ENCODE measurements around the gene ADARB2. TPM values are rescaled to one million over a fixed set of nuclear protein-coding genes. Genes with fewer than 3 reads are reported as not detected.
A peak's percentile ranks its signal among the peaks of the same experiment; 100 is the strongest.

The ADARB2 gene
- polyA plus RNA-seq, 1 of the 3 experiments (the other 2 are of a cell fraction): not detected

GRCh38 chr10:1449572-1450205 is 287.6 kb downstream of the ADARB2 start:
- no peaks in the 10 kb centered on the region for H4K20me1 ChIP-seq (ENCODE audit: insufficient read depth)
- 15% methylated on average over 5 of the region's 16 CpGs for WGBS (ENCODE audit: low lambda C conversion rate)
- H3K4me1 ChIP-seq (ENCODE audit: control insufficient read depth in 1 of 2, insufficient read depth in 2 of 2, low read depth in 1 of 2, low read length in 1 of 2): peaks cover 0 to 24% of the 10 kb centered on the region in 2 experiments; a peak in 1 of 4 replicates
- no peaks in the 10 kb centered on the region for H3K36me3 ChIP-seq (replicated peaks in 1 of 2; ENCODE audit: control insufficient read depth in 1 of 2, insufficient read depth in 2 of 2, low read length in 1 of 2)
- H3K9ac ChIP-seq: no peak overlapping the region
- ChIA-PET CTCF (interaction anchor here (0.9 to 2.6 kb wide), 2 partner anchors 29 to 1061 kb away, joined by 3 to 11 read pairs; no protein-coding TSS in a partner anchor), POLR2A (no interaction called here)
- no peaks in the 10 kb centered on the region for H3K79me2 ChIP-seq (ENCODE audit: insufficient read depth)
- DNase-seq: peak; percentile 72
- H3F3A ChIP-seq (replicated peaks; ENCODE audit: insufficient read depth): no peaks in the 10 kb centered on the region
- H2AFZ ChIP-seq (ENCODE audit: low read depth): no peak overlapping the region
- H3K27me3 ChIP-seq (ENCODE audit: insufficient read depth): no peaks in the 10 kb centered on the region
- TF ChIP-seq MXI1 (IDR thresholded peaks at IDR 0.05; ENCODE audit: low read depth, low read length) (peak; percentile 39; the same call in 1 of the 2 replicates), FOXJ3 (CRISPR knock-in tag; IDR thresholded peaks at IDR 0.05) (0 out of 2 replicates have a peak, but pooled peaks have one; percentile 28), USF2 (IDR thresholded peaks at IDR 0.05; ENCODE audit: borderline replicate concordance, low read depth, low read length) (no peak), EP300 (IDR thresholded peaks at IDR 0.05; ENCODE audit: borderline replicate concordance in 1 of 2, low read depth in 1 of 2, low read length in 1 of 2) (peak in 1 of 2 experiments; percentile 49; a peak in 1 of 4 replicates), JUND (IDR thresholded peaks at IDR 0.05) (no peak), RCOR1 (IDR thresholded peaks at IDR 0.05; ENCODE audit: low read length) (peak; percentile 41; the same call in 1 of the 2 replicates), GATA2 (CRISPR knock-in tag; IDR thresholded peaks at IDR 0.05) (peak; percentile 80)
- H3K9me3 ChIP-seq: no peaks in the 10 kb centered on the region
- H3K4me3 ChIP-seq (ENCODE audit: low read depth in 2 of 2, low read length in 1 of 2): no peak overlapping the region
- H3K9me2 ChIP-seq: no peaks in the 10 kb centered on the region
- no peak overlapping the region for H3K4me2 ChIP-seq
- H3K27ac ChIP-seq (ENCODE audit: low read depth in 2 of 2, low read length in 1 of 2): peak overlapping the region in 1 of 2 experiments; percentile 8; a peak in 1 of 4 replicates

- ChIA-PET POLR2A (no interaction called here), CTCF (interaction anchor here (2.6 kb wide), 1 partner anchor 28 kb away, joined by 11 read pairs; no protein-coding TSS in a partner anchor)
- H3K27ac ChIP-seq (ENCODE audit: low read depth in 2 of 2, low read length in 1 of 2): no peak overlapping the region
- 25% methylated on average over 6 of the region's 7 CpGs for WGBS (ENCODE audit: low lambda C conversion rate)
- H3K9ac ChIP-seq: no peak overlapping the region
- H2AFZ ChIP-seq (ENCODE audit: low read depth): no peak overlapping the region
- H3F3A ChIP-seq (replicated peaks; ENCODE audit: insufficient read depth): no peaks in the 10 kb centered on the region
- no peaks in the 10 kb centered on the region for H4K20me1 ChIP-seq (ENCODE audit: insufficient read depth)
- no peak overlapping the region for H3K4me3 ChIP-seq (ENCODE audit: low read depth in 2 of 2, low read length in 1 of 2)
- DNase-seq: no peak
- H3K79me2 ChIP-seq (ENCODE audit: insufficient read depth): no peaks in the 10 kb centered on the region
- H3K27me3 ChIP-seq (ENCODE audit: insufficient read depth): no peaks in the 10 kb centered on the region
- no peak overlapping the region for H3K4me2 ChIP-seq
- H3K4me1 ChIP-seq (ENCODE audit: control insufficient read depth in 1 of 2, insufficient read depth in 2 of 2, low read depth in 1 of 2, low read length in 1 of 2): peaks cover 0 to 24% of the 10 kb centered on the region in 2 experiments; a peak in 1 of 4 replicates
- H3K36me3 ChIP-seq (replicated peaks in 1 of 2; ENCODE audit: control insufficient read depth in 1 of 2, insufficient read depth in 2 of 2, low read length in 1 of 2): no peaks in the 10 kb centered on the region
- H3K9me3 ChIP-seq: no peaks in the 10 kb centered on the region
- no peaks in the 10 kb centered on the region for H3K9me2 ChIP-seq
- no peak for TF ChIP-seq JUND (IDR thresholded peaks at IDR 0.05)
- TF ChIP-seq CTCF (IDR thresholded peaks at IDR 0.05): no peak
- TF ChIP-seq RFX5 (IDR thresholded peaks at IDR 0.05; ENCODE audit: low read length): no peak
- no peak for TF ChIP-seq GATA2 (CRISPR knock-in tag; IDR thresholded peaks at IDR 0.05)
- no peak for TF ChIP-seq EZH2phosphoT487 (IDR thresholded peaks at IDR 0.05; ENCODE audit: borderline replicate concordance, low read depth)
- TF ChIP-seq TCF12 (IDR thresholded peaks at IDR 0.05): no peak
- TF ChIP-seq CHD2 (IDR thresholded peaks at IDR 0.05; ENCODE audit: low read length, partially characterized antibody): no peak
- no peak for TF ChIP-seq RXRA (IDR thresholded peaks at IDR 0.05; ENCODE audit: borderline replicate concordance, low read depth)
- no peak for TF ChIP-seq SIN3A (IDR thresholded peaks at IDR 0.05; ENCODE audit: borderline replicate concordance, low read depth, low read length)
- TF ChIP-seq NFIC (IDR thresholded peaks at IDR 0.05; ENCODE audit: borderline replicate concordance): no peak
- no peak for TF ChIP-seq FOSL2 (IDR thresholded peaks at IDR 0.05; ENCODE audit: borderline replicate concordance, low read depth)
- no peak for TF ChIP-seq RCOR1 (IDR thresholded peaks at IDR 0.05; ENCODE audit: low read length)
- TF ChIP-seq FOXM1 (IDR thresholded peaks at IDR 0.05; ENCODE audit: low read depth): no peak
- TF ChIP-seq IRF3 (IDR thresholded peaks at IDR 0.05; ENCODE audit: low read depth, low read length): no peak
- no peak for TF ChIP-seq MEF2A (IDR thresholded peaks at IDR 0.05; ENCODE audit: borderline replicate concordance, low read depth)
- no peak for TF ChIP-seq MAX (IDR thresholded peaks at IDR 0.05; ENCODE audit: low read depth)
- TF ChIP-seq EP300 (IDR thresholded peaks at IDR 0.05; ENCODE audit: borderline replicate concordance in 1 of 2, low read depth in 1 of 2, low read length in 1 of 2): no peak
These were observed 288.3 kb downstream of the ADARB2 start for GRCh38 chr10:1449021-1449420.
